GM23338 (cell line): ENCODE measurements around the gene SNX32.

Source experiments
- CTCF ChIP-seq, 2 experiments: fragments of 200-600 bp in 1 of 2; sonication (generic) in 1 of 2; conservative IDR thresholded peaks; 2 replicates each; pipeline versions ENCODE4 v1.5.1 to v1.6.1; 2016 to 2017; ENCODE audit warnings: antibody characterized with exemption in 2 of 2, low read depth in 2 of 2, mild to moderate bottlenecking in 2 of 2, moderate library complexity in 1 of 2
- EZH2 ChIP-seq: fragments of 200-600 bp; sonication (generic); IDR thresholded peaks from one replicate; pipeline ENCODE4 v1.8.0; 2017; ENCODE audit warnings: antibody characterized with exemption, mild to moderate bottlenecking, low read depth; ENCODE audit not compliant: unreplicated experiment
- REST ChIP-seq: IDR thresholded peaks from one replicate; pipeline ENCODE4 v1.6.1; 2018; ENCODE audit warnings: antibody characterized with exemption; ENCODE audit not compliant: unreplicated experiment
- STAT1 ChIP-seq: IDR thresholded peaks from one replicate; pipeline ENCODE4 v1.6.1; 2016; ENCODE audit warnings: antibody characterized with exemption; ENCODE audit not compliant: unreplicated experiment

- TF ChIP-seq EZH2 (no peak), CTCF (conservative IDR thresholded peaks at IDR 0.05; ENCODE audit: low read depth in 2 of 2) (no peak), REST (no peak), STAT1 (no peak)
Measured at GRCh38 chr11:65865550-65866172, 31.9 kb downstream of the SNX32 start.
